GM21786 (cell line): Measurements from ENCODE around the gene NFIB.
A peak's percentile ranks its signal among the peaks of the same experiment; 100 is the strongest.

Experiments used
- ATAC-seq: cut with Tn5 transposase; IDR thresholded peaks from one replicate; pipeline ENCODE4 v1.9.1; 2021; ENCODE audit not compliant: unreplicated experiment

NFIB gene

DNA sequence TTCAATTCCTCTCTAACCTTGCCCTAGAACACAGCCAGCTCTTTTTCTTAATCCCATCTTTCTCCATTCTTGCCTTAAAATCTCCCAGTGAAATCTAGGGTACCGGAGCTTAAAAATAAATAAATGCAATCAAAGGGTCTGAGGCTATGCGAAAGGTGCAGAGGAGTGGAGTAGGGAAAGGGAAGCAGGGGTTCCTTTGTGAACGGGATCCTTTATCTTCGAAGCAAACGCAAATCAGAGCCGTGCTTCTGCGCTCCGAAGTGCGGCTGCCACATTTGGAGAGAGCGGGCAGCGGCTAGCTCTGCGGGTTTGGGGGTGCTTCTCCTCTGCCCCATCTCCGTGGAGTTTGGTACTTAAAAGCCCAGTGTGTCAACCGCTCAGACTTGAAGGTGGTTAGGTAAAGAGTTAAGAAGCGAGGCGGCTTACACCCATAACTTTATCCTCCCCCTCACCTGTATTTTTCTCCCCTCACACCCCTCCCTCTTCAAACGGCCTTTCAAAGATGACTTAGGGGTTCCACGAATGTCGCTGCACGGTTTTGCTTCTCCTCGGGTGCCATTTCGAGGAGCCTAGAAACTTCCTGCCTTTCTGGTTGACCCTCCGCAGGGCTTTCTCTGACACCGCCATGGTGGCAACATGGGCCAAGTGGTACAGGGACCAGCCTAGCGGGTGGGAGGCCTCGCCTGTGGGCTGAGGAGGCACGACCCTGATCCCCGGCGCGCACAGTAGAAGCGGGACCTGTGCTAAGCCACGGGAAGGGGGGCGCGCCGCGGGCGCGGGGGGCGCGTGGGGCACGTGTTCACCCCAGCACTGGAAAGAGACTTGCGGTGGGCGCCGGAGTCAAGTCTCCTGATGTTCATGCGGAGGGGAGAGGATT lies 31.7 kb upstream of the NFIB start:
- no peak for ATAC-seq

DNA sequence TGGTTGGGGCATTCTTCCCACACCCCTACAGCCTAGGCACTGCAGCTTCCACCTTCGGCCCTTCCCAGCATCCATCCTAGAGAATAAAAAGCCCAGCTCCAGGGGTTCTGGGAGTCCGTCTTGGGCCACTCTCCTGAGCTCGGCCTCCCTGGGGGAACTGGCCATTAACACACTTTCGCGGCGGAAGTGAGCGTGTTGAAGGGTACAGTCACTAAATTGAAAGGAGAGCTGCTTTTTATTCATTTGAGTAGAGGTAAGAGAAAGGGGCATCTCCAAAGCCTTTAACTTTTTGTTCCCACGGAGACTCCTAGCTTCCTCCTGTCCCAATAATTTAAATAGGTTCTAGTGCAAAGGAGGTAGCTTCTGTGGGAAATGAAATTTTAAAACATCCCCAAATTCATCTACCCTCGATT lies 31.0 kb upstream of the NFIB start:
- no peak for ATAC-seq

GRCh38 chr9:14344053-14344524 lies 30.1 kb upstream of the NFIB start:
- no peak for ATAC-seq

DNA sequence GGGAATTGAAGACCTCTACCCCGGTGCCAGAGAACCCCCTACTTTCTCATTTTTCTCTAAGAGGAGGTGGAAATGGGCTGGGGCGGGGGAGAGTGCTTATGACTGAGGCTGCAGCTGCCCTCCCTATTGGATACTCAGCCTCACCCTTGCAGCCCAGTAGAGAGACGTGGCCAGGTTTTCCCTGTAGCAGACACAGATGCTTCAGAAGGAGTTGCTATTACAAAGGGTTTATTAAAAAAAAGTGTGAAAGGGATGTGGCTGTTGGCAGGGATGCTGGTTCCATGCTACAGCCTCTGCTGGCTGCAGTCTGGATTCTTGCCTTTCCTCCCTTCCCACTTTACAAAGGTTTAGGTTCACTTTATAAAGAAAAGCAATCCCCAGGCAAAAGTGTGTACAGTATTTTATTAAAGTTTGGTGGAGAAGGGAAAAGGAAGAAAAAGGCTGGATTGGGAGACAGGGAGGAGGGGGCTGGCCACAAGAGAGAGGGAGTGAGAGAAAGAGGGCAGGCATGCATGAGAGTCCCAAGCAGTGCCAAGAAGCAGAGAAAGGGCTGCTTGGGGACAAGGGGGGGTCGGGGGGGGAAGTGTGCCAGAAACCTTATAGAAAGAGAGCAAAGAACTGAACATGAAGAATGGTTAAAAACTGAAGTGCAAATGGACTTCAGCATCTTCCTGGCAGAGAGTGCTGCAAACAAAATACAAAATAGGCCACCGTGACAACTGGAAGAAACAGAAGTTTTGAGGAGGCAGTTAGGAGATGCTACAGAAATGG lies 29.5 kb upstream of the NFIB start:
- ATAC-seq = no peak

GRCh38 chr9:14342736-14343135 lies 28.8 kb upstream of the NFIB start:
- ATAC-seq = no peak

- ATAC-seq = no peak
These were observed 27.6 kb upstream of the NFIB start for GRCh38 chr9:14341437-14342122.

- no peak for ATAC-seq
These were observed 27.1 kb upstream of the NFIB start for GRCh38 chr9:14340994-14341393.

- no peak for ATAC-seq
These were observed 26.4 kb upstream of the NFIB start for GRCh38 chr9:14340219-14340873.

GRCh38 chr9:14339746-14340145 lies 25.8 kb upstream of the NFIB start:
- no peak for ATAC-seq

DNA sequence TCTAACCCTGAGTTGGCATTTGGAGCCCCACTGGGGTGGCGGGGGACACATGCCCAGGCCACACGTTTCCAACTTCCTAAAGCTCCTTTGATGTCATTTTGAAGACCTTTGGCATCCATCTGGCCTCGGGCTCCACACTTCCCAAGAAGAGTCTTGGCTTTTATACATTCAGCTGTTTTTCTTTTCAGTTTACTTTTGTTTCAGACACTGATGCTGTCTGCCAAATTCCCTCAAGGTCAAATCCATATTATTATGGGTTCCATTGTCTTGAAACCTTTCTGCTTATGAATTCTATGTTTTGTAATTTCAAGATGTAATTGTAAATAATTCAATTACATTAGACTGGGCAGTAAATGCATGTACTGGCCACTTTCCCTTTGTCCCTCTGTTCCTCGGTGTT lies 23.7 kb upstream of the NFIB start:
- ATAC-seq = no peak

DNA sequence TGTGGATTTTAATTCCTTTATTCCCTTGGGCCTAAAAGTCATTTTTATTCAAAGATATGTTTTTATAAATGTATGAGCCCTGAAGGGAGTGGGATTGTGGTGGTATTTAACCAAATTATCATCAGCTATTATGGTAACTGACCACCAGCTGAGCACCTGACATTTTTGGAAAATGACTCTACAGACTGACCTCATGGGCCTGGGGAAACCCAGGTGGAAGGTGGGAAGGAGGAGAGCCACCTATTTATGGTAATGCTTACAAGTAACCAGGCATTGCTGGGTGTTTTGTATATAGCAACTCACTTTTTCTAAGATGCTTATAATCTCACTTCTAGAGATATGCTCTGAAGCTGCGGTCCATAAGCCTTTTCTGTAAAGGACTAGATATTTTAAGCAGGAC lies 22.3 kb upstream of the NFIB start:
- ATAC-seq = no peak

DNA sequence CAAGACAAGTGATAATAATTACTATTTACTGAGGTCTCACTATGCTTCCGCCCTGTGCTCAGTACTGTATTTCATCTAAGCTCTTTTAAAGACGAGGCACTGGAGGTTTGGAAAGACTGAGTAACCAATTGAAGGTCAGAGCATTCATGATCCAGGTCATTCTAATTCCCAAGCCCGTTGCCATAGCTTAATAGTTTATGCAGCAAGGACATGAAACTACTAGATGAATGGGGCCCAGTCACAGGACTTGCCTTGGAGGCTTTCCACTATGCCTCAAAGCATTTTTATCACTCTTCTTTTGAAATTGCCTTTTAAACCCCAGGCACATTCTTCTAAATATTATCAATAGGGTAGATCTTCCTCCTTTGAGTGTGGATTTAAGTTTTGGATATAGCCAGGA lies 17.2 kb upstream of the NFIB start:
- no peak for ATAC-seq

GRCh38 chr9:14327036-14327435 lies 13.1 kb upstream of the NFIB start:
- no peak for ATAC-seq

GRCh38 chr9:14326264-14326826 lies 12.4 kb upstream of the NFIB start:
- ATAC-seq = peak; percentile 25

- no peak for ATAC-seq
These were observed 11.2 kb upstream of the NFIB start for GRCh38 chr9:14325147-14325546.

DNA sequence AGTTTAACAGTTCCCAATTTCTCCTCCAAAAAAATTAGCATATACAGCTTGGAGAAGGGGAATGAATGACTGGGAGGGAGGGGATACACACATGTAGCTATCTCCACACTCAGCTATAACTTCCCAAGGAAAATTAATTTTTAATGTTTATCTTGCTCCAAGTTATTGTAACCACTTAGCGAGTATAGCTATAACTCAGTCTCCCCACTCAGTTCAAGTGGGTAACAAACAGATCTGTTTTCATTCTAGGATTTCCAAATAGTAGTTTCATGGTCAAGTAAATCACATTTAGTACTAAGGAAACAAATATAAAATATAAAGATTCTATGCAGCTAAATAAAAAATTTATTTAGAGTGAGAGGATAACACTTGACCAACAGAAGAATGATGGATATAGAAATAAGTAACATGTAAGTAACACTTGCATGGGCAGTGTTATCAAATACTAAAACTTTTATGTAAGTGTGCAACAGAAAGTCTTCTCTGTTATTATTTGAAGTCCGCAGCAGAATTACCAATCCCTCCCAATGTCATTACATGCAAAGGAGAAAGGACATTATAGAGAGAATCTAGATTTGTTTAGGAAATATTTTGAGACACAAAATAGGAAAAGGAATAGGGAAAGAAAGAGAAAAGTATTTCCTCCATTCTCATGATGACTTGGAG lies 10.2 kb upstream of the NFIB start:
- no peak for ATAC-seq

DNA sequence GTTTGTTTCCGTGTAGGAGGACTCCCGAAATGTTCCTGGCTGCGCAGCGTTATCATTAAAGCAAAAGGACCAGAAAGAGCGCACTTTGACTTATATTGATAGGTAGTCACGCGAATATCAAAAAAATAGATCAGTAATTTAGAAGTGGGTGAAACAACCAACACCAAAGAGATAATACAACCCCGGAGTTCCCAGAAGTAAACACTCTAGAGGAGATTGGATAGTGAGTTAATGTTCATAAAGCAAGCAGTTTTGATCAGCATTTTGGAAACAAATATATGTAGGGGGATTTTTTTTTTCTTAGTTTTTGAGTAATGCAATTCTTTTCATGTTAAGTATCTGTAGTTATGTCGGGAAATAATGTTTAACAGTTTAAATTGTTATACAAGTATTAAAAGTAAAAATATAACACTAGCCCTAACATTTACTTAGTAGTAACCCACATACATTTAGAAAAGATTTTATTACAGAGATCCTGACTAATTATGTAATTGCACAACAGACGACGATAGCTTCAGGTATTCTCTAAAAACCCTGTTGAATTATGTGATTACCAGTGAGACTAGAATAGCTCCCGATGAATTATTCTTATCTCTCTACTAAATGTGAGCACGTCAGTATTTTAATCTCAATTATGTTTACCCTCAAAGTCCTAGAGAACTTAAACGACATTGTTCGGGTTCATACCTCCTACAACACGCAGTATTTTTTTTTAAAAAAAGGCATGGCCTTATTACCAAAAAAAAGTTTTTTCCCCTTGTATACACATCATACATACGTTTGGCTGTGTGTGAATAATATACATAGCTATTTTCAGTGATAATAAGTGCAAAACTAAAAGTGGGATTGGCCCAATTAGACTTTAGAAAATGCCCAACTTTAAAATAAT lies 9.4 kb upstream of the NFIB start:
- ATAC-seq = no peak

DNA sequence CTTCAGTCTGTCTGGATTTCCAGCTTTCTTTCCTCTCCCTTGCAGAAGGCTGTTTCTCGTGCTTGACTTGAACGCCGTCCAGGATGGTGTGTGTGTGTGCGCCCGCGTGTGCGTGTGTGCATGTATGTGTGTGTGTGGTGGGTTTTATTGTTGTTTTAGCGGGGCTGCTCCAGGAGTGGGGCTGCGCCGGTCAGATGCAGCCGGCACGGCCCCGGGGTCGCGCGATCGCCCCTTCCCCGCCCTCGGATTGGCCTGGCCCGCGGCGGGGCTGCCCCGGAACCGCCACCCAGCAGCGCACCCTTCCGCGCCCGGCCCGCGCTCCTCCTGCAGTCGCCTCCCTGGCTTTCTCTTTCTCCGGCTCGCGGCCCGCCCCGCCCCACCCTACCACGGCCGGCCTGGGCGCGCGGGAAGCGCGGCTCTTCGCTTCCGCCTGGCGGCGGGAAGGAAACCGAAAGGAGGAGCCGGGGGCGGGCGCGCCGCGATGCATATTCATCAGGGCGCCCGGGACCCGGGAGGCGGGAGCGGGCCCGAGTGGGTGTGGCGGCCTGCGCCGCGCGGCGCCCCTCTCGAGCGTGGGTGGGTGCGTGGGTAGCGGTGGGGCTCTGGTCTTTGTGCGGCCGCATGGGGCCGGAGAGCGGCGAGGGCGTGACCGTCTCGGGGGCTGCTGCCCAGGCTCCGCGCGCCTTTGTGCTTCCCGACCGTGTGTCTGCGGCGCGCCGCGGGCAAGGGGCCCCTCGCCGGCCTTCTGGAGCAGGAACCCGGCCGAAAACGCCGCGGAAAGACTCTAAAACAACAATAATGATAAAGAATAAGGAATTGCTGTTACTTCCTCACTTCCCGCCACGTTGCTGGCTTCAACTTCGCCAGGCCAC lies 8.5 kb upstream of the NFIB start:
- peak; percentile 79 for ATAC-seq
